HG03108 (cell line): ENCODE results near the gene CTSW.
"Not testable (repeated sequence)": the region's sequence is repeated elsewhere in the genome, so short reads cannot be mapped to it uniquely, and the experiment has no call there.

Experiments used
- ATAC-seq: cut with Tn5 transposase; IDR thresholded peaks from one replicate; pipeline ENCODE4 v1.9.1; 2021; ENCODE audit warnings: moderate library complexity; ENCODE audit not compliant: unreplicated experiment

Gene CTSW

DNA sequence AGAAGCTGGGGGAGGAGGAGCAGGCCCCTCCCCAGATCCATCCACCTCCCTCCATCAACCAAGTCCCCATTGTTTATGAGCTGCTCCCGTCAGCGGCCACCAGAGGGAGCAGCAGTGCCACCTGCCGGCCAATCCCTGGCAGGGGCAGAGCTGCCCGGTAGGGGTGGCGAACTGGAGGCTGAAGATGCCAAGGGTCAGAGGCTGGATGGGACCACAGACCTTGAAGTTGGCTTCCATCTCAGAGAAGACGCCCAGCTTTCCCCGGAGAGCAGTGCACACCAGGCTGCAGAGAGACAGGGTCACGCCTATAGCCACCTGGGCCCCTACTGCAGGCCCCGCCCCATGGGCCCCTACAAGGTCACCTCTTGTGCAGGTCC, 5.1 kb downstream of the CTSW start:
- ATAC-seq = no peak

- no peak for ATAC-seq
Observed at GRCh38 chr11:65885231-65885630, 5.6 kb downstream of the CTSW start.

- ATAC-seq = no peak
Observed at GRCh38 chr11:65885808-65886536, 6.3 kb downstream of the CTSW start.

DNA sequence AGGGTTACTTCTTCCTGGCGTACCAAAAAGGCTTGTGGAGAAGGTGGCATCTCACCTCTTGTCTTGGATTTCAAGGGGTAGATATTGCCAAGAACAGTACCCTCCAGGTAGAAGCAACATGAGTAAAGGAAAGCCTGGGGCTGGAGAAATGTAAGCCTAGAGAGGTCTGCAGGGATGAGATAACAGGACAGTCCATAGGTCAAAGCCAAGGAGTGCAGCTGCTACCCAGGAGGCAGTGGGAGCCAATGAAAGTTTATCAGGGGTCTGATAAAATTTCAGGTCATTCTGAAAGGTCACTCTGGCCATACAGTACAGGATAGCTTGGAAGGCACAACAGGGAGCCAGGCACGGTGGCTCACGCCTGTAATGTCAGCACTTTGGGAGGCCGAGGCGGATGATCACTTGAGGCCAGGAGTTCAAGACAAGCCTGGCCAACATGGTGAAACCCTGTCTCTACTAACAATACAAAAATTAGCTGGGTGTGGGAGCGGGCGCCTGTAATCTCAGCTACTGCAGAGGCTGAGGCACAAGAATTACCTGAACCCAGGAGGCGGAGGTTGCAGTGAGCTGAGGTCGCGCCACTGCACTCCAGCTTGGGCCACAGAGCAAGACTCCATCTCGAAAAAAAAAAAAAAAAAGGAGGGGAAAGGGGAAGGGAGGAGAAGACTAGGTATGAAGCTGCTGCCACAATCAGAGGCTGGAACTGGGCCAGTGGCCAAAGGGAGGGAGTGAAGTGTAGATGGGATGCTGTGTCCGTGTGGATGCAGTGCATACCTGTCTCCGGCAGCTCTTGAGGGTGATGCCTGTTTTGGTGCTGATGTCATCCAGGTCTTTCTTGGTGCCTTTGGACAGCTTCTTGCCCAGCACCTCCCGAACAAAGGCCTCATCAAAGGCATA, 7.4 kb downstream of the CTSW start:
- no peak for ATAC-seq

GRCh38 chr11:65887723-65888162, 8.1 kb downstream of the CTSW start:
- ATAC-seq = no peak

DNA sequence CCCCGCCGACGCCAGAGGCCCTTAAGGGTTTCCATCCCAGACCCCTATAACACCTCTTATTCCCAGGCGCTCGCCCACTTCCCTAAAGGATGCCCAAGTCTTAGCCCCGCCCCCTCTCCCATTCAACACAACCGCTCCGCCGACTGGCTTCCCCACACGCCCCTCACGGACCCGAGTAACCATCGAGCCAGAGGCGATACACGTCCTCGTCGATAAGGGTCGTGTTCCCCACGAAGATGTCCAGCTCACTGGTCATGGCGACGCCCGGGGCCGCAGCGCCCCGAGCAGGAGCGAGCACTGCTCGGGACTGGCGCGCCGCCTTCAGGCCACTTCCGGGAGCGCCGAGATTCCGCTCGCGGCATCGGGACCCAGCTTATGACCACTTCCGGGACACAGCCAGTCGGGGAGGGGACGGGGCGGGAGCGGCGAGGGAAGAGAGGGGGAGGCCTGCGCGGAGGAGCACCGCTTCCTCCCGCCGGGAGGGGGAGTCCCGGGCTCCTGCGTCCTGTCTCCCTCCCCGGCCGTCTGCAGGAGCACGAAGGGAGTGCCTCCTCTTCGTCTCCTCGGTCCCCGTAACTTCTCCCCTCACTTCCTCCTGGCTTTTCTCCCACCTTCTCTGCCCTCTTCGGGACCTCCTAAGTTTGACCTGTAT, 8.7 kb downstream of the CTSW start, which contains the start of gene FIBP:
Gene FIBP, minus strand, starts transcription at position 309 of the 652 bp plus-strand sequence. Its CDS starts 53 bp downstream, at position 256.
- ATAC-seq = peak; percentile 37

DNA sequence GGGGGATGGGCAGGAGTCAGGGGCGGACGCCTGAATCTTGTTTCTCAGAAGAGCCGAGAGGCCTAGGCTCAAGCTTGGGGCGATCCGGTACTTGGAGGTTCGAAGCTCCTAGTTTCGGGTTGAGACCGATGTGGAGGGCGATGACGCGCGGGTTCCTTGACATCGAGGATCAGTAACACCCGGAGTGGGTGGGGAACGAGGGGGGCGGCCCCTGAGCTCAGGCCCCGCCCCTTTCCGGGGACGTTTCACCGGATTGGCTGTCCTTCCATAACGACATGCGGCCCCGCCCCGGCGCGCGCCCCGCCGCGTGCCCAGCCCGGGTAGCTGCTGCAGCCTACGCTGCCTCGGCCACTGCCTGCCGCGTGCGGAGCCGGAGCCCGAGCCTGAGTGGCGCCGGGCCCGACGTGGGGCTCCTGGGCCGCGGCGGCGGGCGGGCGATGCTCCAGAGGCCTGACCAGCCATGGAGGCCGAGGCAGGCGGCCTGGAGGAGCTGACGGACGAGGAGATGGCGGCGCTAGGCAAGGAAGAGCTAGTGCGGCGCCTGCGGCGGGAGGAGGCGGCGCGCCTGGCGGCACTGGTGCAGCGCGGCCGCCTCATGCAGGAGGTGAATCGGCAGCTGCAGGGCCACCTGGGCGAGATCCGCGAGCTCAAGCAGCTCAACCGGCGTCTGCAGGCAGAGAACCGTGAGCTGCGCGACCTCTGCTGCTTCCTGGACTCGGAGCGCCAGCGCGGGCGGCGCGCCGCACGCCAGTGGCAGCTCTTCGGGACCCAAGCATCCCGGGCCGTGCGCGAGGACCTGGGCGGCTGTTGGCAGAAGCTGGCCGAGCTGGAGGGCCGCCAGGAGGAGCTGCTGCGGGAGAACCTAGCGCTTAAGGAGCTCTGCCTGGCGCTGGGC, 10.9 kb downstream of the CTSW start, which contains the start of gene CCDC85B:
Gene CCDC85B, plus strand, starts transcription at position 350 of the 895 bp plus-strand sequence. Its CDS starts 111 bp downstream, at position 461.
- peak; percentile 43 for ATAC-seq

DNA sequence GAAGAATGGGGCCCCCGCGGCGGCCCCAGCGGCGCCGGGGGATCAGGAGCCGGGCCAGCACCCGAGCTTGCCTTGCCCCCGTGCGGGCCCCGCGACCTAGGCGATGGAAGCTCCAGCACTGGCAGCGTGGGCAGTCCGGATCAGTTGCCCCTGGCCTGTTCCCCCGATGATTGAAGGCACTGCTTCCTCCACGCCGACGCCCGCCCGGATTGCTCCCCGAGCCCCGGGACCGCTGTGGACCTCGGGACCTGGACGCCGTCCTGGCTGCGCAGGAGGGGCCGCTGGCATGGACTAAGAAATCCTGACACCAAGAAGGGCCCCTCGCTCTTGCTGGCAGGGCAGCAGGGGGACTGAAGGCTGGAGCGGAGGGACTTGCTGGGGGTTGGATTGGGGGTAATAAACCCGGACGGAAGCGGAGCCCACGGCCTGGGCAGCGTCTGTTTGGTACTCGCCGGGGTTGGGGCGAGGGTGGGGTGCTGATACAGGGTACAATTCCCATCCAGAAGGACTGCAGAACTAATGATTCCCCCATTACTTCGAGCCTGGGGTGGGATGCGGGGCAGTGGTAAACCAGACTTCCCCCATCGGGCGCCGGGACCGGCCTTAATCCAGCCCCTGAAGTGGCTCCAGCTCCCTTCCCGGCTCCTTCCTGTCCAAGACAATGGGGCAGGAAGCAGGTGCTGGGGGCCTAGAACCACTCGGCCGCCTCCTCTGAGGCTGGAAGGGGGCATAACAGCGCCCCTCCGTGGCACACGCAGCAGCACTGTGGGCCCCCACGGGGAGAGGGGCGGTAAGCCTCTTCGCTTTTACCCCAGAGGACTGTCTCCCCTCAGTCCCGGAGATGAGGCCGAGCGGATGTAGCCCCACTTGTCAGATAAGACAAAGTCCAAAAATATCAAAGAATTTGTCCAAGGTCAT, 11.8 kb downstream of the CTSW start:
- no peak for ATAC-seq

DNA sequence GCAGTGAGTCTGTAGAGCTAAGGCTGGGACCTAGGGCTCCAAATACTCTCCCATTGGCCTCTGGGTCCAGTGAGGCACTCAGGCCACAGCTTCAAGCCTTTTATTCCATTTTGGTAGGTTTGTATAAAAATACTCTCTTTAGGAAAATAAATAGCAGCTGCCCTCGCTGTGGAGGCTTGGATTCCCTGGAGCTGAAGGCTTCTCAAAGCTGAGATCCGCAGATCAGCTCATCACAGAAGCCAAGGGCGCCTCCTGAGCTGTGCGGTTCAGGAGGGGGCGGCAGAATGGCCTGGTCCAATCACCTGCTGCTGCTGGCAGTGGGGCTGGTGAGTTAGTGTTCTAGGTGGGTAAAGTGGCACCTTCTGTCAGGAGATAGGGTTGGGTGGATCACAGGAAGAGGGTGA, 12.5 kb downstream of the CTSW start:
- not testable (repeated sequence) for ATAC-seq

- no peak for ATAC-seq
Observed at GRCh38 chr11:65892661-65893317, 13.2 kb downstream of the CTSW start.

DNA sequence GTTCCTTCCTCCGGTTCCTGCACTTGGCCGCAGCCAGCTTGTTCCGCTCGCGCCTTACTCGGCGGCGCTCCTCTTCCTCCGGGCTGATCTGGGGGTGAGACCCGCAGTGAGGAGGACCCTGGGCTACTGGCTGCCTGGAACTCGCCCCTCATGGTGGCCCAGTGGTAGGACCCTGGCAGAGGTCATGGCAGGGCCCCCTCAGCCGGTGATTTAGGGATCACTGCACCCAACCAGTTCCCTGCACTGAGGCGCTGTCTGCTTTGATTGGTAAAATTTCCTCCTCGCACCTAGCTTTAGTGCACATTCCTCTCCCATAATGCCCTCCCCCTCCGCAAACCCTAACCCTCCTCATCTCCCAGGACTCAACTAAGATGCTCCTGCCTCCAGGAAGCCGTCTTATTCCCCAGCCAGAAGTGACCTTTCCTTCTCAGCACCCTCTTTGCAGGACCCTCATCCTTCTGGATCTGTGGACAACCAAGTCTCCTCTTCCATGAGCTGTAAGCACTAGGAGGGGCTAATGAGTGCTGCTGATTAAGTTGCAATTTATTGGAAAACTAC, 14.5 kb downstream of the CTSW start:
- no peak for ATAC-seq

- ATAC-seq = no peak
Observed at GRCh38 chr11:65895482-65895981, 15.9 kb downstream of the CTSW start.

GRCh38 chr11:65896034-65896999, 16.7 kb downstream of the CTSW start:
- ATAC-seq = no peak

DNA sequence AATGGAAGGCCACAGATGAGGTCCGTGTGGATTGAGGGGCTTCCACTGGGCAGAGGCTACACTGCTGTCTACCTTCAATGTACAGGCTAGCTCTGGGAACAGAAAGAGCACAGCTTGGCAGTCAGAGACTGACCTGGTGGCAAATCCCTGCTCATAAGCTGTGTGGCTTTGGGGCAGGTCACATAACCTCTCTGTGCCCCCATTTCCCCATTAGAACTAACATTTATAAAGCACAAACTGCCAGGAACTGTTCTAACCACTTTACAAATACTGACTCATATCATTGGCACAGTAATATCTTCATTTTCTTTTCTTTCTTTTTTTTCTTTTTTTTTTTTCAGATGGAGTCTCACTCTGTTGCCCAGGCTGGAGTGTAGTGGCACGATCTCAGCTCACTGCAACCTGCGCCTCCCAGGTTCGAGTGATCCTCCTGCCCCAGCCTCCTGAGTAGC, 17.4 kb downstream of the CTSW start:
- no peak for ATAC-seq

DNA sequence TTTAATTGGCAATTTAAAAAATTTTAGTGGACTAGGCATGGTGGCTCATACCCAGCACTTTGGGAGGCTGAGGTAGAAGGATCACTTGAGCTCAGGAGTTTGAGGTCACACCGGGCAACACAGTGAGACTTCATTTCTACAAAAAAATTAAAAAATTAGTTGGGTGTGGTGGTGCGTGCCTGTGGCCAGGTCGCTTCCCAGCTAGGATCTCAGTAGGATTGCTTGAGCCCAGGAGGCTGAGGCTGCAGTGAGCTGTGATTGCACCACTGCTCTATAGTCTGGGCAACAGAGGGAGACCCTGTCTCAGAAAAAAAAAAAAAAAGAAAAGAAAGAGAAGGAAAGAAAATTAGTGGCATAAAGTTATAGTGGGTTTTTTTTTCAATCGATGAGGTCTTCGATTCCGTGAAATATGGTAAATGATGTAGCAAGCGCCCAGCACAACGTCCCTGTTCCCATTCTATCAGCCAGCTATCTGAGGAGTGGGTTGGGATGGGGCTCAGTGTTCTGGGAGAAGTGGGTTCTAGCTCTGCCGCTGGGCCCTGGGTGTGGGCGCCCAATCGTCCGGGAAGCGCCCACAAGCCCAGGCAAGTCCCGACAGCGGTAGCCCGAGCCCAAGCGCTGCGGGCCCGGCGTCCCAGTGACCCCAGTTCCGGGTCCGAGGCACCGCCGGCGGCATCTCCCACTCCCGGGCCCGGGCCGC, 19.2 kb downstream of the CTSW start:
- ATAC-seq = no peak

DNA sequence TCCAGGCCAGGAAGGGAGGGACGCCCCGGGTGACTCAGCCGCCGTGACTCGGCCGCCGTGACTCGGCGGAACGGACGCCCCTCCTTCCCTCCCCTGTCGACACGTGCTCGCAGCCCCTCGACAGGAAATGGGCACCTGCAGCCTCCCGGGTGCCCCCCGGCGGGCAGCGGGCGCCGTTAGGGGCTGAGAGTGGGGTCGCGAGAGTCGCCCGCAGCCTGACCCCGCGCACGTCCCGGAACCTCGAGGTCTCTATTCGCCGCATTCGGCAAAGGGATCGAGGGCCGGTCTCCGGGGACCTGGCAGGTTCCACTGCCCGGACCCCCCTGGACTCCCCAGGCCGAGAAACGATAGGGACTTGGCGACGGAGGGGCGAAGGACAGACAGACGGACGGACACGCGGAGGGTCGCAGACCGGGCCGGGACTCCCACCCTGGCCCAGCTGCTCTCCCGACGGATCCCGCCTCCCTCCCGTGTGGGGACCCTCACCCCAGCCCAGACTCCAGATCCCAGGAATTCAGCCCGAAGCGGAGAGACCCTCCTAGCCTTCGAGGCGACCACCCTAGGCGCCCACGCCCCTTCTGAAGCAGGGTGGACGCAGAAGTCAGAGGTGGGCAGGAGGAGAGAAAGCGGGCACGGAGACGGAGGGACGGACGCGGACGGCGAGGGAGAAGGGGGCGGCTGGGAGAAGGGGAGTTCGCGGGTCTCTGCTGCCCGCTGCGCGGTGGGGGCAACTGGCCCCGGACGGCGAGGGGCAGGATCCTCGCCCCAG, 19.9 kb downstream of the CTSW start:
- no peak for ATAC-seq
